ENCODE measurements around the gene SORCS3.
A peak's percentile ranks its signal among the peaks of the same experiment; 100 is the strongest.

Gene SORCS3

DNA sequence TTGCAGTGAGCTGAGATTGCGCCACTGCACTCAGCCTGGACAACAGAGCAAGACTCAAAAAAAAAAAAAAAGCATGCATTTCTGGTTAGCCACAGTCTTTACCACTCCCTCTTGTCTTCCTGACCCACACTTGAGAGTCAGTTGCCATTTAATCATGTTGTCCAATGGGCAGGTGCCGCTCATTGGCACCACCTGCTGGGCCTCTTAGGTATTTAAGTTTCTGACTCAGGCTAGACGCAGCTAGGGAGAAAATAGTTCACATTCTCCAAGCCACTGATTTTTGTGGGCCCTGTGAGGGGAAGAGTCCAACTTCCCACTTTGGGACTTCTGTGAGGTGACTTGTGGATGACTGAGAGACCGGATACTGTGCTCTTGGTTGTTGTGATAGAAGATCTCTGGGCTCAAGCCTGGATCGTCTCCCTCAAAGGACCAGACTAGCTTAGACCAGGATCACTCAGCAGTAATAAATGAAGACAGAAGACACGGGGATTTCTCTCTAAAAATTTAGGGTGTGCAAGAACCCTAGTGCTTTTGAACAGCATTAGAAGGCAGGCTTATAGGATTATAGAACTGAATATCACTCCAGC lies 26.8 kb upstream of the SORCS3 start:
- no peak for DNase-seq (ENCODE audit: insufficient read length, low spot score)
- no peak for FAIRE-seq

DNA sequence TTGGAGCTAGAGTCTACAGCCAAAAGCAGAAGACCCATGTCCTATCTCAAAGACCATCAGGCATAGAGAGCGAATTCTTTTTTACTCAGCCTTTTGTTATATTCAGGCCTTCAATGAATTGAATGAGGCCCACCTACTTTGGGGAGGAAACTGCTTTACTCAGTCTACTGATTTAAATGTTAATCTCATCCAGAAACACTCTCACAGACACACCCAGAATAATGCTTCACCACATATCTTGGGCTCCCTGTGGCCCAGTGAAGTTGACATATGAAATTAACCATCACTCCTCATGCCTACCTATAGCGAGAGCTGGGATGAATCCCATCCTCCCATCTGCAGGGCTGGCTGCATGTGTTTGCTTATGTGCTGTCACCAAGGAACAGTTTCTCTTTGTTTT lies 26.0 kb upstream of the SORCS3 start:
- TF ChIP-seq, protein P1, sequence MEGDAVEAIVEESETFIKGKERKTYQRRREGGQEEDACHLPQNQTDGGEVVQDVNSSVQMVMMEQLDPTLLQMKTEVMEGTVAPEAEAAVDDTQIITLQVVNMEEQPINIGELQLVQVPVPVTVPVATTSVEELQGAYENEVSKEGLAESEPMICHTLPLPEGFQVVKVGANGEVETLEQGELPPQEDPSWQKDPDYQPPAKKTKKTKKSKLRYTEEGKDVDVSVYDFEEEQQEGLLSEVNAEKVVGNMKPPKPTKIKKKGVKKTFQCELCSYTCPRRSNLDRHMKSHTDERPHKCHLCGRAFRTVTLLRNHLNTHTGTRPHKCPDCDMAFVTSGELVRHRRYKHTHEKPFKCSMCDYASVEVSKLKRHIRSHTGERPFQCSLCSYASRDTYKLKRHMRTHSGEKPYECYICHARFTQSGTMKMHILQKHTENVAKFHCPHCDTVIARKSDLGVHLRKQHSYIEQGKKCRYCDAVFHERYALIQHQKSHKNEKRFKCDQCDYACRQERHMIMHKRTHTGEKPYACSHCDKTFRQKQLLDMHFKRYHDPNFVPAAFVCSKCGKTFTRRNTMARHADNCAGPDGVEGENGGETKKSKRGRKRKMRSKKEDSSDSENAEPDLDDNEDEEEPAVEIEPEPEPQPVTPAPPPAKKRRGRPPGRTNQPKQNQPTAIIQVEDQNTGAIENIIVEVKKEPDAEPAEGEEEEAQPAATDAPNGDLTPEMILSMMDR (IDR thresholded peaks at IDR 0.05; ENCODE audit: insufficient read depth, missing control alignments): no peak
- DNase-seq (ENCODE audit: insufficient read length, low spot score): no peak
- FAIRE-seq: no peak

More for the DNA sequence above, 26.8 kb upstream of the SORCS3 start:
- TF ChIP-seq, protein P1 (IDR thresholded peaks at IDR 0.05; ENCODE audit: insufficient read depth, missing control alignments): peak; percentile 55

DNA sequence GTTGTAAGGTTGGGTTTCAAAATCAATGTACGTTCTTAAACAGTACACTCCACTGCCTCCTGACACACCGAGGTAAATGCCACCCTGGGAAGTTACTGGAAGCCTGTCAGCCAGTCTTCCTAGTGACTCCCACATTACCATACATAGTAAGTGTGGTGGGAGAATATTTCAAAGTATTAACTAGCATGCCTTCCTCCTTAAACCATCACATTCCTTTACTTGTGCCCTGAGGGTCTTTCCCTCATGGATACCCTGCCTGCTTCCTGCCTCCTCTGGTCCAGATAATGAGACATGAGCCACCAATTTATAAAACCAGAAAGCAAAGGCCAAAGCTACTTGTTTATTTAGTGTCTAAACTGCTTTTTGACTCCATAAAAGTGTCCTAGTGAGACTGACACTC lies 23.3 kb upstream of the SORCS3 start:
- DNase-seq (ENCODE audit: insufficient read length, low spot score): no peak
- TF ChIP-seq, protein P1 (IDR thresholded peaks at IDR 0.05; ENCODE audit: insufficient read depth, missing control alignments): no peak
- no peak for FAIRE-seq

DNA sequence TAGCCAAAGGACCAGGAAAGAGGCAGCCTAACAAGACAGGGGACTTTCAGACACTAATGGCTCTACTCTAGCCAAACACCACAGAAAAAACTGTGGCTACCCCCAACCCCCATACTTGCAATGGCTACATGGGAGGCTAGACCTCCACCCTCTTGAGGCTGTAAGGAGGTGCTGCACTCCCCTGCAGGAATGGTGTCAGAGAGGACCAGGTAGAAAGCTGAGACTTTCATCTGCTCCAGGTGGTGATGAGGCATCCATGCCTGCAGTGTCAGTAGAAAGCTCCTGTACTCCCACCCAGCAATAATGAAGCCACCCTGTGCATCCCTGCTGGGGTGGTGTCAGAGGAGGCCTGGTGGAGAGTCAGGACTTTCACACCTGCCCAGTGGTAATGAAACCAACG lies 18.9 kb upstream of the SORCS3 start:
- FAIRE-seq: no peak

DNA sequence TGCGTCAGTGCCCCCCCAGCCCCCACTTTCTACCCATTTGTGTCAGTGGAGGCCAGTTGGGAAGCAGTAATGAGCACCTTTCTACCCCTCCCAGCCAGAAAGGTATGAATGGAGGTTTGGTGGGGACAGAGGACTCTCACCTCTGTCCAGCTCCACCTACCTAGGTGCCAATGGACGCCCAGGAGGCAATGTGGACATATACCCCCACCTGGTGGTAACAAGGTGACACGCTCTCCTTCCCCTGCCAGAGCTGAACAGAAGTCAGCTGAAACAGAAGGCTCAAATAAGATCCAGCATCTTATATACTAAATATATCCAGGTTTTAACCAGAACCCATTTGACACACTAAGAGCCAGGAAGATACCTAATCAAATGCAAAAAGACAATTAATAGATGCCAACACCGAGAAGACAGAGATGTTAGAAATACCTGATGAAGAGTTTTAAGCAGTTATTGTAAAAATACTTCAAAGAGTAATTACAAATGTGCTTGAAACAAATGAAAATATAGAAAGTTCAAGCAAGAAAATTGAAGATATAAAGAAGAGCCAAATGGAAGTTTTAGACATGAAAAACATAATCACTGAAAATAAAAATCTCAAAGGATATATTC lies 18.4 kb upstream of the SORCS3 start:
- DNase-seq (ENCODE audit: insufficient read length, low spot score) (no peak), FAIRE-seq (no peak)
- TF ChIP-seq, protein P1 (IDR thresholded peaks at IDR 0.05; ENCODE audit: insufficient read depth, missing control alignments): peak; percentile 68

More for the DNA sequence above, 18.9 kb upstream of the SORCS3 start:
- TF ChIP-seq, protein P1 (IDR thresholded peaks at IDR 0.05; ENCODE audit: insufficient read depth, missing control alignments): no peak
- no peak for DNase-seq (ENCODE audit: insufficient read length, low spot score)

DNA sequence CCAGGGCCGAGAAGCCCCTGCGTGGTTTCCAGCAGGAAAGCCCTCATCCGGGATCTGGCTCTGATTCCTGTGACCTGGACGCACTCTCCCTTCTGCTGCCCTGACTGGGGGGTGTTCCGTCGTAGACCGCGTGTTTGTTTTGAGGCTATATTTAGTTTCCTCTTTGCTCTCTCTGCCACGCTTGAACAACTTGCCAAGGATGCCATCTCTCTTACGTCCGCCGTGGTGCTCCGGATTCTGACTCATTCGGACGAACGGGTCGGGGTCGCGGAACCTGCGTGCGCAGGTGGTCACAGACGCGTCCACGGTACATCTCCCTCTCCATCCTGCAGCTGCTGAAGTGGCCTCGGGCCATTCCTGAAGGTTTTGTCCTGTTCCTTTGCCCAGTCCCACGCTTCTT lies 10.4 kb upstream of the SORCS3 start:
- DNase-seq (ENCODE audit: insufficient read length, low spot score) (no peak), FAIRE-seq (no peak)
- TF ChIP-seq, protein P1 (IDR thresholded peaks at IDR 0.05; ENCODE audit: insufficient read depth, missing control alignments): no peak

DNA sequence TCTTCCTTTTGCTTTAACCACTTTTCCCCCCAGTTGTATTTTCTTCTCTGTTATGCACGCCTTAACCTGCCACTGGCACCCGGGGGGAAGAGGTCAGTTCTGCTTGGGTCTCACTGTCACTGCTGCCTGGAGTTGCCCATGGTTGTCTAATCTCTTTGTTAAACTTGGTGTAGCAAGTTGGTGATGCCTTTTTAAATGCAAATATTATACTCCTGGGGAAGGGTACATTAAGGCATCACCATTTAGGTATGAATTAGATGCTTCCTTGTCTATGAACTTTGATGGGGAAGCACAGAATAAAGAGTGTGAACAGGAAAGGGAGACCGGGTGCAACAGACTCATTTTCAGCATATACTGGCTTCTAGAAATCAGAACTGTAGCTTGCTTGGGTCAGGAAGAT lies 9.1 kb upstream of the SORCS3 start:
- FAIRE-seq (no peak), DNase-seq (ENCODE audit: insufficient read length, low spot score) (no peak)
- TF ChIP-seq, protein P1 (IDR thresholded peaks at IDR 0.05; ENCODE audit: insufficient read depth, missing control alignments): no peak

Data from D721Med (cell line).